GM21423 (cell line): Measurements from ENCODE around the gene GPR37L1.

ENCODE experiments used
- ATAC-seq: cut with Tn5 transposase; IDR thresholded peaks from one replicate; pipeline ENCODE4 v1.9.1; 2021; ENCODE audit warnings: mild to moderate bottlenecking, moderate library complexity; ENCODE audit not compliant: unreplicated experiment

The GPR37L1 gene

GRCh38 chr1:202154148-202154765, 31.5 kb downstream of the GPR37L1 start:
- no peak for ATAC-seq

DNA sequence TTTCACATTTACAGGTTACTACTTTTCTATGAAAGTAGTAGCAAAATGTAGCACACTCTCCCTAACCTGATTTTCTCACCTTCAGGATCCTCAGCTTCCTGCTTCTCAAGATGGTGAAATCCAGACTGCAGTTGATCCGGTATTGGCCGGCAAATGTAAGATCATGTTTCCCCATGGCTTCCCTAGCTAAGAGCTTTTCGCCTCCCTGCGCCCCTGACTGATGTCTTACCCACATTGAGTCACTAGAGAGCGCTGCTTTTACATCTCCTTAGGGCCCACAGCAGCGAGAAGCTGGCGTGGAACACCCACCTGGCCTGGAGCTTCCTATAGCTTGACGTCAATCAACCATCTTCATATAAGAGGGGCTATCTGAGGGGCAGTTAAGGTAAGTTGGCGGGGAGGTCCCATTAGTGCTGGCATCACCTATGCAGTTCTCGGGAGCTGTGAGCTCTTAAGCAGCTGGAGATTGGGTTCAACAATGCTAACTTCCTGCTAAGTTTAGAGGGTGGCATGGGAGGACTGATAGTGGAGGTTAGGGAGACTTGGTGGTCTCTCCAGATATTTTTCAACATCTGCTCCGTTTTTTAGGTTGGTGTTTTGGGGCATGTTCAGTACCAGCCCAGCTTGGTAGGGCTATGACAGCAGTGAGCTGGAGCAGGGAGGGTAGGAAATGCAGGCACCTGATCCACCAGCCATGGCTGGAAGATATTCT, 32.2 kb downstream of the GPR37L1 start:
- no peak for ATAC-seq

- ATAC-seq = no peak
Observed at GRCh38 chr1:202155478-202156021, 32.8 kb downstream of the GPR37L1 start.

DNA sequence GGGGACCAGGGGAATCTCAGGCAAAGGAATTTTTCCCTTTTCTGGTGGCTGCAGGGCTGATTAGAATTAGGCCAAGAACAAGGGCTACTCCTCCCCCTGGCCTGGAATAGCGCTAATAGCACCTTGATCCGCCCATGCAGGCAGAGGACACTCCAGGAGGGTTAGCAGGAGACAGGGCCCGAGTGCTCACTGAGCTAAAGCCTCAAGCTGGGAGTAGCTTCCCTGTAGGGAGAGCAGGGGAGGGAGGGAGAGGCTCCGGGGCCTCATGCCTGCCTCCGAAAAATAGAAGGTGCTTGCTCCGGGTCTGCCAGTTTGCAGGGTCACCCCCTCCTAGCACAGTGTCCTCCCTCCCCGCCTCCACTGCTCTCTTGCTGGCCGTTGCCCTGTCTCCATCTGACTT, 33.9 kb downstream of the GPR37L1 start:
- ATAC-seq = no peak

DNA sequence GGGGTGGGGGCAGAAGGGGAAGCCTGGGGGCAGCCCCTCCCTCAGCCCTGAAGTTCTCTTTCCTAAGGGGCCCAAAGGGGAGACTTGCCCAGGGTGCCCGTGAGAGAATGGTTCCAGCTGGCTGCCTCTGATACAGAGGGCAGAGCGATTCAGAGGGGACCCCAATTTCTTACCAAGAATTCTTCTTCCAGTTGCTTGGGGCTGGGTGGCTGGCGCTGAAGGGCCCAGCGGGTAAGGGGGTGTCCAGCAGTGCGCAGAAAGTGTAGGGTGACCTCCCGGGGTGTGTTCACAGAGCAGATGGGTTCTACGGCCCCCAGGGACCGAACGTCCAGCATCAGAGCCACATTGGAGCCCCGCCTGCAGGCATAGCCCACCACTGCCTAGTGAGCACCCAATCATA, 35.2 kb downstream of the GPR37L1 start:
- no peak for ATAC-seq

DNA sequence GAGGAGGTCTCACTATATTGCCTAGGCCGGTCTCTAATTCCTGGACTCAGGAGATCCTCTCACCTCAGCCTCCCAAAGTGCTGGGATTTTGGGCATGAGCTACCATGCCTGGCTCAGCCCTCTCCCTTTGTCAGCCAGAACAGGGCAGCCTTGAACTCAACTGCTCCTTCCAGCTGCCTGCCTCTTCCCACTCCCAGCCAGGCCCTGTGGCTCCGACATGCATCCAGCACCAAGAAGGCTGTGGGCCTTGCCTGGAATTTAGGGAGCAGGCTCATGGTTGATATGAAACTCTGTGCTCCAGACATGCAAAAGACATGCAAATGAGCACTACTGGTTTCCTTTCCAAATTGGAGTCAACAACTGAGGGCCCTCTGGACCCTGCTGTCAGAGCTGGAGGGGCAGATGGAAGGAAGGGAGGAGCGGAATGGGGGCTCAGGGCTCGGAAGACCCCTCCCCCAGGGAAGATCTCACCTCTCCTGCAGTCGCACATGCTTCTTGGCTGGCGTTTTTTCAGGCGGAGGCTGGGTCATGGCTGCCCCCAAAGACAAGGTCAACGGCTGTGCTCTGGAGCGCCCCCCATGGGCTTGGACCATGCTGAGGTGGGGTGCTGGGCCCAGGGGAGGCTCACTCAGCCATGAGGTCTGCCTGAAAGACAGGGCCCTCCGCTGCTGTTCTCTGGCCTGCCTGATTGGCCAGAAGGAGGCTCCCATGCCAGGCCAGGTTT, 36.3 kb downstream of the GPR37L1 start:
- ATAC-seq = no peak

DNA sequence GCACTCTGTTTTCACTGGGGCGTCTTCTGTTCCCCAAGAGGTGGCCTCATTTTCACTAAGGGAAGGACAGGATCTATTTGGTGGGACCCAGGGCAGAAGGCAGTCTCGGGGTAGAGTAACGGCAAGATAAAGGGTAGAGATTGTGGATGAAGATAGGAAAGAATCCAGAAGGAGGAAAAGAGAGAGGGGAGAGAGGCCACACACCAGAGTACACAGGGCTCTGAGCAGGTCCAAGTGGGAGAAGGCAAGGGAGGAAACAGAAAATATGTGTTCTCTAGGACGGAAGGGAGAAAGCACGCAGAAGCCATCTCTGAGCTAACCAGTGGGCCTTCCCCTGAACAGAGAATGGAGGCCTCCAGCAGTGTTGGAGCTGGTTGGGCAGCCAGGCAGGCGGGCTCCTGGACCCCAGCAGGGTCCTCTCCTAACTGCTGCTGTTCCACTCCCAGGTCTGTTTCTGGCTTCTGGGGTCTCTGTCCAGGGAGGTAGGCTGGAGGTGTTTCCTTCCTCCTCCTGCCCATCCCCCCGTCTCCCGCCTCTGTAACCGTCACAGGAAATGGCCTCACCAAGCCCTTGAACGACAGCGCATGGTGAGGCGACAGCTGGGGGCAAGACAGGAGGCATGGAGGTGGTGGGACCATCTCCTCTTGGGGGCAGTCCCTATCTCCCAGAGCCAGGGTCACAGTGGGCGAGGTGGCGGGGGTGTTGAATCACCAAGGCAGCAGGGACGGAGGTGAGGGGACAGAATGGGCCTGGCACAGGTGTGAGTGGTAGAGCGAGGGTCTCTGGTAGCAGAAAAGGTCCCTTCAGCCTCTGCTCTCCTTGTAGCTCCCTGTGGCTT, 37.0 kb downstream of the GPR37L1 start:
- ATAC-seq = no peak

GRCh38 chr1:202160377-202160940, 37.7 kb downstream of the GPR37L1 start, which contains the start of gene PTPN7:
Gene PTPN7, minus strand, starts transcription at chr1:202160602. Its CDS starts 1,200 bp downstream, at chr1:202159402.
- ATAC-seq = no peak

- no peak for ATAC-seq
Observed at GRCh38 chr1:202161151-202162046, 38.7 kb downstream of the GPR37L1 start.

GRCh38 chr1:202162047-202162417, 39.3 kb downstream of the GPR37L1 start:
- peak; percentile 27 for ATAC-seq

DNA sequence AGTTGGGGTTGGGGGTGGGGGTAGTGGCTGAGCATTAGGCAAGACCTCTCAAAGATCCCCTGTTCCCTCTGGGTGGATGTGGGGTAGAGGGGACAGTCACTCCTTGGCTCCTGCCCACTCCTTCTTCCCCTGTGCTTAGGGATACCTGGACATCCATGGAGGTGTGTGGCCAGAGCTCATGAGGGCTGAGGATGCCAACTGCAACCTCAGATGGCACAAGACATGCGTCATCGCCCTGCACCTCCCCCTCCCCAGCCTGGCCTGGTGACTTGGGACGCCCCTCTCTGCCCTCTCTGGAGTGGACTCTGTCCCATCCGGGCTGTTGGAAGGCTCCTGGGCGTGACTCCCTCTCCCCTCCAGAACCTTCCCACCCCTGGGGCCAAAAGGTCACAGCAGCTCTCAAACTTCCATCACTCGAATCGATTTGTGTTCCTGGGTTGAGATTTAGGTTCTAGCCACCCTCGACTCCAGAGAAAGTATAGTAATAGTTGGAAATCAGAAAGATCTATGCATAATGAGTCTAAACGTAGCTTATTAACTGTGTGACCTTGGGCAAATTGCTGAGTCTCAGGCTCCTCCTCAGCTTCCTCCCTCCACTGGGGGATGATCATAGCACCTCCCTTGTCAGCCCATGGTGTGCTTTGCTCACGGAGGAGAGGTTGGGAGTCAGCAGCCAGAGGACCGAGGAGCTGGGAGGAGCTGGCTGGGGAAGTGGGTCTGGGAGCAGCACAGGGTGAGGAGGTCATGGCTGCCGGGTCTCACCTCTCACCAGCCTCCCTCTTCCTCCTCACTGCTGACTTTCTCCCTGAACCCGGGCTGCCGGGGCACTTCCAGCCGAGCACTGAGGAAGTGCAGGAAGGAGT, 39.9 kb downstream of the GPR37L1 start:
- ATAC-seq = no peak

DNA sequence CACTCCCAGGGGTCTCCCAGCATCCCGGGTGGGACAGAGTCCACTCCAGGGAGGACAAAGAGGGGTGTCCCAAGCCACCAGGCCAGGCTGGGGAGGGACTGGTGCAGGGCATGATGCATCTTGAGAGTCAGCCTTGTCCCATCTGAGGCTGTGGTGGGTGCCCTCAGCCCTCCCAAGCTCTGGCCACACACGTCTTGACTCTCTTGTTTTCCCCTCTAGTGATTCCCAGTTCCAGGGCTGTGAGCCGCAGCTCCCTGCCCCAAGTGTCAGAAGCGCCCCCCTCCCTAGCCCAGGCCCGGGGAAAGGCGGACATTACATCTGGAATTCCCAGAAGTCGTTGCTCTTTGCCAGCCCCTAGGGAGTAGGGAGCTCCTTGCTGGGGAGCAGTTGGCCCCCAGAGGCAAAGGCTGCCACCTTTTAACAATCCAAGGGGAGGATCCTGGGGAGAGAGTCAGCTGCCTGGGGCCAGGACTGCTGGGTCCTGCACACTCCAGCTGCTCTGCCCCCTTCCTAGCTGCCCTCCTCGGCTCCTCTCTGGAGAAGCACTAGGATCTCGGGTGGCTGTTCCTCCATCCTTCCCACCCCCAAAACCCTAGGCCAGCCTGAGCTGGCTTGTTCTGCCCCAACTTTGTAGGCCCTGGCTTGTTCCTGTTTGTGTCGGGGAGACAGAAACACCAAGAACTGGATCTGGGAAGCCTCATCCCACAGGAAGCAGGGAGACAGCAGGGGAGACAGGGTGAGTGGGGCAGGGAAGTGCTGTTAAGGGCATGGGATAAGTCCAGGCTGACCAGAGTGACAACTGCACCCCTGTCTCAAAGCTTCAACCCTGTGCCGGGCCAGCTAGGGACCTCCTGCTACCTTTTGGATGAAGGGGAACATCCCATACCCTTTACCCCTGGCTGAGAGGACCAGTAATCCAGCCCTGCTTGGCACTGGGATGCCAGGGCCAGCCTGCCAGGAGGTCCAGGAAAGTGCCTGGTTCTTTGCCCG, 40.9 kb downstream of the GPR37L1 start:
- ATAC-seq = no peak

DNA sequence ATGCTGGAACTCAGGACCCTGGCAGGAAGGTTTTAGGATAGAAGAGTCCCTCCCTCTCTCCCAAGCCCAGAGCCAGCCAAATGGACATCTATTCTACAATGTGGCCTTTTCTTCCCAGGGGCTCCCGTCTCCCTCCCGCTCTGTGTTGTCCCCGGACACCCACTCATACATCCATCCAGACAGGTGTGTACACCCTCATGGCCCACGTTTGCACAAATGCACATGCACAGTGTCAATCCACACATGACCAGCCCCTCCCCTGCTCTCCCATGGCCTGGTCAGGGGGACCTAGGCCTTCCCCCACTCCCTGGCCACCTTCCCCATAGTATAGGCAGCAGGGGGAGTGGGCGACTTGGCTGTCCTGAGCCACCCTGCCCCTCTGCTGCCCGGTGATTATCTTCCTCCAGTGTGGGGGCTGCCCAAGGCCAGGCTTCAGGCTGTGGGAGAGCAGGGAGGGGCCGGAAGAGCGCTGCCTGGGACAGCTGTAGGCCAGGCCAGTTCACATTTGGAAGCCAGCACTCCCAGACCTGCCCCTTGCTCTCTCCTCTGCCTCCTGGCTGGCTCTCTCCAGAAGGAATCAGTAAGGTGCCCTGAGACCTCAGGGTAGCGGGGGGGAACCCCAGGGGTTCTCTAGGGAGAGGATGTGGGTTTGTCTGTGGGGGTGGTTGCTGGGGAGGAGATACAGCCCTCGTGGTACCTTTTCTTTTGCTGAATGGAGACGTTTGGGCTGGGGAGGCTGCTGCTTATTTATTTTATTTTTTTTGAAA, 41.7 kb downstream of the GPR37L1 start:
- ATAC-seq = peak; percentile 50

GRCh38 chr1:202165267-202165941, 42.7 kb downstream of the GPR37L1 start:
- no peak for ATAC-seq

- no peak for ATAC-seq
Observed at GRCh38 chr1:202165942-202166843, 43.5 kb downstream of the GPR37L1 start.
